IMR-90 (cell line): Measurements from ENCODE around the gene ZCWPW1. TPM values are rescaled to one million over a fixed set of nuclear protein-coding genes. Genes with fewer than 3 reads are reported as not detected.

ENCODE experiments used
- ATAC-seq: fragments of 200-7000 bp; cut with Tn5 transposase; 2 replicates; pipeline ENCODE4 v1.9.1; 2020; ENCODE audit warnings: low read depth, mild to moderate bottlenecking, moderate library complexity
- BruUV-seq: library from RNA; stranded (reverse); fragments of 400-500 nt; replicated peaks from 2 replicates; lab custom pipeline; 2021; lab: Mats Ljungman, UMichigan
- CTCF ChIA-PET: fragments of 300-600 bp; formaldehyde crosslinking; extraction: SDS; loops from one replicate; lab custom pipeline; 2021; ENCODE audit warnings: antibody characterized with exemption; lab: Yijun Ruan, JAX
- POLR2A ChIA-PET: fragments of 300-600 bp; sonication (Branson Sonifier 250); formaldehyde crosslinking; loops from one replicate; lab custom pipeline; 2022; ENCODE audit warnings: antibody characterized with exemption; ENCODE audit not compliant: unreplicated experiment; lab: Charles Lee
- DNase-seq: peaks from one replicate; pipeline ENCODE4 v3.0.0; 2013
- H2AFZ ChIP-seq: replicated peaks from 2 replicates; pipeline ENCODE3; 2013; ENCODE audit warnings: low read length, mild to moderate bottlenecking; ENCODE audit not compliant: poor library complexity
- H2AK5ac ChIP-seq: 2 replicates; pipeline ENCODE4 v1.6.1; 2013; ENCODE audit warnings: low read depth, low read length, inconsistent platforms
- H2AK9ac ChIP-seq: replicated peaks from 2 replicates; pipeline ENCODE3; 2013; ENCODE audit warnings: mild to moderate bottlenecking, low read depth, low read length, moderate library complexity; ENCODE audit not compliant: poor library complexity
- H2BK120ac ChIP-seq: 2 replicates; pipeline ENCODE4 v1.6.1; 2013; ENCODE audit warnings: low read depth, low read length, inconsistent platforms
- H2BK15ac ChIP-seq: 3 replicates; pipeline ENCODE4 v1.6.1; 2013; ENCODE audit warnings: low read depth, low read length, inconsistent platforms
- H2BK20ac ChIP-seq: 2 replicates; pipeline ENCODE4 v1.6.1; 2013; ENCODE audit warnings: low read depth, mild to moderate bottlenecking, inconsistent platforms, low read length, moderate library complexity
- H2BK5ac ChIP-seq: 2 replicates; pipeline ENCODE4 v1.6.1; 2013; ENCODE audit warnings: mild to moderate bottlenecking, low read depth, low read length, inconsistent platforms; ENCODE audit not compliant: poor library complexity, severe bottlenecking
- H3K14ac ChIP-seq: replicated peaks from 2 replicates; pipeline ENCODE4 v1.6.1; 2013; ENCODE audit warnings: low read depth, low read length, inconsistent platforms
- H3K18ac ChIP-seq: 2 replicates; pipeline ENCODE4 v1.6.1; 2013; ENCODE audit warnings: low read depth, low read length, control low read depth
- H3K23ac ChIP-seq: 2 replicates; pipeline ENCODE4 v1.6.1; 2013; ENCODE audit warnings: low read depth, low read length, inconsistent platforms
- H3K27ac ChIP-seq: 2 replicates; pipeline ENCODE4 v1.5.1; 2013; ENCODE audit warnings: mild to moderate bottlenecking, control low read depth, low read length; ENCODE audit not compliant: insufficient read depth
- H3K27me3 ChIP-seq: 2 replicates; pipeline ENCODE4 v1.6.1; 2013; ENCODE audit warnings: low read length; ENCODE audit not compliant: control insufficient read depth, insufficient read depth
- H3K36me3 ChIP-seq: 2 replicates; pipeline ENCODE4 v1.6.1; 2013; ENCODE audit warnings: low read length, mixed read lengths; ENCODE audit not compliant: control insufficient read depth, insufficient read depth
- H3K4ac ChIP-seq: 2 replicates; pipeline ENCODE4 v1.6.1; 2013; ENCODE audit warnings: low read depth, low read length, inconsistent platforms
- H3K4me1 ChIP-seq: 2 replicates; pipeline ENCODE4 v1.6.1; 2013; ENCODE audit warnings: low read length, mixed read lengths; ENCODE audit not compliant: control insufficient read depth, insufficient read depth
- H3K4me2 ChIP-seq: 2 replicates; pipeline ENCODE4 v1.6.1; 2013; ENCODE audit warnings: low read depth, mild to moderate bottlenecking, control low read depth, low read length, moderate library complexity
- H3K4me3 ChIP-seq: 2 replicates; pipeline ENCODE4 v1.5.1; 2013; ENCODE audit warnings: low read depth, mild to moderate bottlenecking, control low read depth, low read length, moderate library complexity; ENCODE audit not compliant: insufficient read depth
- H3K56ac ChIP-seq: 2 replicates; pipeline ENCODE4 v1.6.1; 2013; ENCODE audit warnings: low read length, inconsistent platforms; ENCODE audit not compliant: insufficient read depth; ENCODE audit errors: extremely low read depth
- H3K79me1 ChIP-seq, 2 experiments: 2 replicates each; pipeline ENCODE4 v1.6.1; 2013; ENCODE audit warnings: low read length in 2 of 2, inconsistent platforms in 1 of 2, low read depth in 1 of 2
- H3K9ac ChIP-seq: 2 replicates; pipeline ENCODE4 v1.6.1; 2013; ENCODE audit warnings: low read depth, low read length, control low read depth
- H3K9me1 ChIP-seq: 2 replicates; pipeline ENCODE4 v1.6.1; 2013; ENCODE audit warnings: low read length, inconsistent platforms; ENCODE audit not compliant: insufficient read depth
- H3K9me3 ChIP-seq: 2 replicates; pipeline ENCODE4 v1.6.1; 2013; ENCODE audit warnings: low read length; ENCODE audit not compliant: control insufficient read depth, insufficient read depth
- H4K20me1 ChIP-seq: 2 replicates; pipeline ENCODE4 v1.6.1; 2013; ENCODE audit warnings: low read length, inconsistent platforms; ENCODE audit not compliant: insufficient read depth
- H4K5ac ChIP-seq: 2 replicates; pipeline ENCODE4 v1.6.1; 2013; ENCODE audit warnings: mild to moderate bottlenecking, low read depth, low read length, control low read depth
- H4K8ac ChIP-seq, 2 experiments: 2 replicates each; pipeline ENCODE4 v1.6.1; 2013; ENCODE audit warnings: low read depth in 2 of 2, low read length in 2 of 2, control low read depth in 1 of 2, inconsistent platforms in 1 of 2
- H4K91ac ChIP-seq: 2 replicates; pipeline ENCODE4 v1.6.1; 2013; ENCODE audit warnings: low read depth, low read length, inconsistent platforms; ENCODE audit not compliant: insufficient read depth
- BHLHE40 ChIP-seq: fragments of 150-350 bp; IDR thresholded peaks from 2 replicates; pipeline ENCODE4 v1.6.1; 2016; ENCODE audit warnings: mild to moderate bottlenecking, low read depth, low read length
- MXI1 ChIP-seq: IDR thresholded peaks from 2 replicates; pipeline ENCODE4 v1.6.1; 2012; ENCODE audit warnings: low read depth, mild to moderate bottlenecking, low read length, moderate library complexity, borderline replicate concordance
- RCOR1 ChIP-seq: IDR thresholded peaks from 2 replicates; pipeline ENCODE4 v1.6.1; 2012; ENCODE audit warnings: mild to moderate bottlenecking, low read length, improper control_type of control experiment; ENCODE audit not compliant: insufficient replicate concordance
- RFX5 ChIP-seq: IDR thresholded peaks from 2 replicates; pipeline ENCODE4 v1.8.0; 2012; ENCODE audit warnings: low read depth, mild to moderate bottlenecking, low read length, moderate library complexity
- dilution Hi-C: fragments of 300-500 bp; cut with HindIII; formaldehyde crosslinking; loops from one replicate; pipeline ENCODE4 v1.14.3; 2018; ENCODE audit warnings: low sequenced_read_pairs; ENCODE audit not compliant: unreplicated experiment
- in situ Hi-C: fragments of 300-500 bp; cut with MboI; formaldehyde crosslinking; loops from 3 replicates; pipeline ENCODE4 v1.14.3; 2019; ENCODE audit warnings: low sequenced_read_pairs, inconsistent platforms, mixed read lengths
- intact Hi-C: fragments of 100-400 bp; cut with micrococcal nuclease; formaldehyde crosslinking; loops from 2 replicates; pipeline ENCODE4 v1.10.0; 2022
- polyA plus RNA-seq, 3 experiments: library from polyadenylated mRNA; depleted of rRNA; stranded (reverse); fragments of >200 nt; gene quantifications; 2 replicates each; pipeline ENCODE4 v1.2.3, GENCODE V29; 2012; ENCODE audit warnings: low replicate concordance in 1 of 3
- total RNA-seq: library from RNA; depleted of rRNA; stranded (reverse); fragments of >200 nt; gene quantifications from 2 replicates; pipeline ENCODE4 v1.2.3, GENCODE V29; 2012

The ZCWPW1 gene
- total and polyA plus RNA-seq, 2 of the 4 experiments (the other 2 are of a cell fraction) = 0.72 to 1.3 TPM

- no peaks in the 10 kb centered on the region for H3K4me1 ChIP-seq
- no peak overlapping the region for H2BK20ac ChIP-seq
- no peaks in the 10 kb centered on the region for H3K27me3 ChIP-seq
- H4K5ac ChIP-seq = no peak overlapping the region
- no peaks in the 10 kb centered on the region for H3K9me1 ChIP-seq
- no peak overlapping the region for H3K23ac ChIP-seq
- H2BK15ac ChIP-seq = no peak overlapping the region
- H3K4ac ChIP-seq = no peak overlapping the region
- TF ChIP-seq MXI1 (no peak), RFX5 (no peak), RCOR1 (no peak), BHLHE40 (no peak)
- H3K9ac ChIP-seq = no peak overlapping the region
- no peak overlapping the region for H2AK5ac ChIP-seq
- H4K91ac ChIP-seq = no peak overlapping the region
- DNase-seq (no peak), ATAC-seq (no peak)
- no peak overlapping the region for H3K14ac ChIP-seq
- H3K56ac ChIP-seq = no peak overlapping the region
- H2AFZ ChIP-seq = no peak overlapping the region
- no peak overlapping the region for H2BK120ac ChIP-seq
- dilution Hi-C loops = no loop called here
- intact Hi-C loops = no loop called here
- H2AK9ac ChIP-seq = no peak overlapping the region
- no peak overlapping the region for H3K18ac ChIP-seq
- no TSS peak for BruUV-seq
- H3K36me3 ChIP-seq = peaks cover 37% of the 10 kb centered on the region
- H3K4me2 ChIP-seq = no peak overlapping the region
- in situ Hi-C loops = no loop called here
- no peak overlapping the region for H4K8ac ChIP-seq
- no peak overlapping the region for H2BK5ac ChIP-seq
- H3K79me1 ChIP-seq = no peaks in the 10 kb centered on the region; a peak in 1 of 4 replicates
- H4K20me1 ChIP-seq = no peaks in the 10 kb centered on the region
- ChIA-PET POLR2A (no interaction called here), CTCF (no interaction called here)
- no peak overlapping the region for H3K27ac ChIP-seq
- H3K9me3 ChIP-seq = no peaks in the 10 kb centered on the region
- H3K4me3 ChIP-seq = no peak overlapping the region
Observed at GRCh38 chr7:100363098-100363497, 65.4 kb downstream of the ZCWPW1 start.
